GM12878 (cell line): ENCODE data around the gene KEL. TPM values are rescaled to one million over a fixed set of nuclear protein-coding genes. Genes with fewer than 3 reads are reported as not detected.

Source experiments
- ATAC-seq: fragments of 200-7000 bp; cut with Tn5 transposase; 3 replicates; pipeline ENCODE4 v1.9.1; 2020; ENCODE audit warnings: mild to moderate bottlenecking, moderate library complexity
- BruUV-seq: library from RNA; stranded (reverse); fragments of 400-500 nt; replicated peaks from 2 replicates; lab custom pipeline; 2021; lab: Mats Ljungman, UMichigan
- CTCF ChIA-PET: fragments of 300-600 bp; sonication (Branson Sonifier 250); formaldehyde crosslinking; extraction: SDS; loops from one replicate; lab custom pipeline; 2021; ENCODE audit warnings: inconsistent platforms; lab: Yijun Ruan, JAX
- POLR2A ChIA-PET: fragments of 350-600 bp; formaldehyde crosslinking; extraction: SDS; loops from one replicate; lab custom pipeline; 2021; ENCODE audit warnings: inconsistent platforms; lab: Charles Lee
- RAD21 ChIA-PET: fragments of 300-600 bp; sonication (Branson Sonifier 250); formaldehyde crosslinking; loops from one replicate; lab custom pipeline; 2023; ENCODE audit warnings: antibody characterized with exemption; ENCODE audit not compliant: unreplicated experiment; lab: Charles Lee
- SMC1A ChIA-PET: fragments of 300-600 bp; sonication (Branson Sonifier 250); formaldehyde crosslinking; loops from one replicate; lab custom pipeline; 2023; ENCODE audit not compliant: unreplicated experiment, uncharacterized antibody; lab: Charles Lee
- DNase-seq: peaks from one replicate; pipeline ENCODE4 v3.0.0-alpha.2; 2011; ENCODE audit warnings: low read depth, low spot score
- FAIRE-seq: peaks from 3 replicates; lab custom pipeline; 2011; peaks lifted over from hg19 to GRCh38; lab: Jason Lieb, UNC
- H2AFZ ChIP-seq: 2 replicates; pipeline ENCODE4 v1.6.0; 2011; ENCODE audit warnings: low read depth, low read length, control low read depth; ENCODE audit not compliant: control insufficient read depth
- H3K27ac ChIP-seq: 2 replicates; pipeline ENCODE4 v1.5.1; 2011; ENCODE audit warnings: control low read depth; ENCODE audit not compliant: control insufficient read depth, insufficient read depth
- H3K27me3 ChIP-seq, 2 experiments: replicated peaks in 1 of 2; 2 replicates each; pipeline versions ENCODE4 v1.6.0 to v1.6.1; 2011; ENCODE audit warnings: low read length in 1 of 2; ENCODE audit not compliant: control insufficient read depth in 2 of 2, insufficient read depth in 2 of 2
- H3K36me3 ChIP-seq, 2 experiments: 2 replicates each; pipeline ENCODE4 v1.5.1; 2011; ENCODE audit warnings: low read length in 1 of 2; ENCODE audit not compliant: control insufficient read depth in 2 of 2, insufficient read depth in 2 of 2
- H3K4me1 ChIP-seq: 2 replicates; pipeline ENCODE4 v1.6.1; 2011; ENCODE audit warnings: mild to moderate bottlenecking, low read length, moderate library complexity, mixed read lengths; ENCODE audit not compliant: control insufficient read depth, insufficient read depth
- H3K4me2 ChIP-seq: 2 replicates; pipeline ENCODE4 v1.6.0; 2011; ENCODE audit warnings: control low read depth; ENCODE audit not compliant: control insufficient read depth, insufficient read depth
- H3K4me3 ChIP-seq: fragments of 200-600 bp; sonication (generic); 2 replicates; pipeline ENCODE4 v1.5.1; 2016
- H3K79me2 ChIP-seq: 2 replicates; pipeline ENCODE4 v1.6.0; 2011; ENCODE audit warnings: low read length; ENCODE audit not compliant: control insufficient read depth, insufficient read depth
- H3K9ac ChIP-seq: 2 replicates; pipeline ENCODE4 v1.8.0; 2011; ENCODE audit warnings: low read length, control low read depth, mixed read lengths; ENCODE audit not compliant: control insufficient read depth, insufficient read depth
- H3K9me3 ChIP-seq: replicated peaks from 3 replicates; pipeline ENCODE4 v1.5.1; 2011; ENCODE audit warnings: mild to moderate bottlenecking, low read length; ENCODE audit not compliant: control insufficient read depth, insufficient read depth
- H4K20me1 ChIP-seq: 2 replicates; pipeline ENCODE4 v1.6.0; 2011; ENCODE audit not compliant: control insufficient read depth, insufficient read depth
- BCL3 ChIP-seq: IDR thresholded peaks from 2 replicates; pipeline ENCODE4 v1.6.1; 2011; ENCODE audit warnings: borderline replicate concordance, low read depth, mild to moderate bottlenecking, moderate library complexity, low read length; ENCODE audit not compliant: insufficient read depth, poor library complexity, severe bottlenecking
- FOXM1 ChIP-seq: IDR thresholded peaks from 2 replicates; pipeline ENCODE4 v1.6.1; 2012; ENCODE audit warnings: low read depth, mild to moderate bottlenecking, inconsistent platforms, low read length, moderate library complexity
- NBN ChIP-seq: fragments of 450-650 bp; IDR thresholded peaks from 2 replicates; pipeline ENCODE4 v1.6.1; 2016
- PAX5 ChIP-seq: IDR thresholded peaks from 2 replicates; pipeline ENCODE4 v1.6.1; 2011; ENCODE audit warnings: low read depth, low read length, borderline replicate concordance
- POLR2A ChIP-seq: IDR thresholded peaks from 2 replicates; pipeline ENCODE4 v1.6.1; 2011; ENCODE audit warnings: low read depth, mild to moderate bottlenecking, low read length
- RB1 ChIP-seq: fragments of 450-650 bp; formaldehyde crosslinking; IDR thresholded peaks from 2 replicates; pipeline ENCODE4 v1.6.1; 2017; ENCODE audit warnings: mild to moderate bottlenecking, borderline replicate concordance
- STAT3 ChIP-seq: IDR thresholded peaks from 2 replicates; pipeline ENCODE4 v1.6.1; 2011; ENCODE audit warnings: low read depth, low read length, improper control_type of control experiment
- WRNIP1 ChIP-seq: IDR thresholded peaks from 2 replicates; pipeline ENCODE4 v1.6.1; 2011; ENCODE audit warnings: low read depth, low read length, improper control_type of control experiment, borderline replicate concordance
- WGBS: methylation state at CpG from one replicate; pipeline ENCODE4 v1.1.6; 2016; ENCODE audit warnings: low lambda C conversion rate; ENCODE audit not compliant: insufficient replicate concordance, insufficient coverage; ENCODE audit errors: missing lambda C conversion rate; 5-methylcytosine and 5-hydroxymethylcytosine counted together
- in situ Hi-C: fragments of 300-500 bp; cut with MboI; formaldehyde crosslinking; loops from 9 replicates; pipeline ENCODE4 v1.14.3; 2018; ENCODE audit warnings: mixed read lengths
- intact Hi-C: fragments of 100-400 bp; cut with micrococcal nuclease; formaldehyde crosslinking; loops from one replicate; pipeline ENCODE4 v1.14.2; 2022; ENCODE audit not compliant: unreplicated experiment
- polyA plus RNA-seq, 11 experiments: library from polyadenylated mRNA; depleted of rRNA in 4 of 11; unstranded in 6 of 11; stranded (reverse) in 5 of 11; fragments of >200 nt; fragmentation: Nextera tagmentation in 4 of 11; fragmentation: Illumina TruSeq in 1 of 11; extraction: Ambion mirVana in 4 of 11; extraction: Trizol in 1 of 11; gene quantifications; 1 replicate in 1 of 11; 2 replicates in 10 of 11; pipeline versions ENCODE4 v1.2.1 to v1.2.3, GENCODE V29; 2011 to 2016; ENCODE audit warnings: inconsistent platforms in 2 of 11, missing spikeins in 2 of 11, low read depth in 1 of 11
- total RNA-seq, 4 experiments: library from RNA; depleted of rRNA in 3 of 4; stranded (reverse); fragments of >200 nt in 3 of 4; fragmentation: Illumina TruSeq in 1 of 4; extraction: Trizol in 1 of 4; gene quantifications; 2 replicates each; pipeline versions ENCODE4 v1.2.1 to v1.2.3, GENCODE V29; 2013 to 2021
- TF ChIP-seq, protein P1 (sequence below): IDR thresholded peaks from 2 replicates; pipeline ENCODE4 v1.6.1; 2012; ENCODE audit warnings: low read length, inconsistent platforms
- TF ChIP-seq, protein P2 (sequence below): fragments of 450-650 bp; IDR thresholded peaks from 2 replicates; pipeline ENCODE4 v1.6.1; 2016; ENCODE audit warnings: mild to moderate bottlenecking, moderate library complexity, borderline replicate concordance
- TF ChIP-seq, protein P3 (sequence below): IDR thresholded peaks from 2 replicates; pipeline ENCODE4 v1.6.1; 2011; ENCODE audit warnings: low read depth, low read length, improper control_type of control experiment, borderline replicate concordance

The KEL gene
- total and polyA plus RNA-seq, 10 of the 15 experiments (the other 5 are each of a cell fraction or from before 2014, with no cell fraction given) = 0.10 to 0.73 (median 0.23) TPM; not detected in 2

GRCh38 chr7:142997456-142997989, 35.4 kb upstream of the KEL start:
- BruUV-seq = no TSS peak
- in situ Hi-C loops = no loop called here
- 13% methylated on average over 4 of the region's 4 CpGs for WGBS

More at GRCh38 chr7:142997456-142997989, 35.4 kb upstream of the KEL start:
- FAIRE-seq (no peak), ATAC-seq (no peak), DNase-seq (no peak)
- H3K79me2 ChIP-seq = no peaks in the 10 kb centered on the region
- SMC1A ChIA-PET = interaction anchor here (1.0 to 1.8 kb wide), 2 partner anchors 10 to 217 kb away, joined by 4 read pairs; no protein-coding TSS in a partner anchor
- H3K27ac ChIP-seq = no peak overlapping the region
- H4K20me1 ChIP-seq = no peaks in the 10 kb centered on the region
- CTCF ChIA-PET = interaction anchor here (1.2 to 13.4 kb wide), 3 partner anchors 9 to 118 kb away, joined by 3 to 123 read pairs (median 19); no protein-coding TSS in a partner anchor
- POLR2A ChIA-PET = no interaction called here
- RAD21 ChIA-PET = no interaction called here
- H3K4me2 ChIP-seq = no peak overlapping the region
- H3K36me3 ChIP-seq = no peaks in the 10 kb centered on the region
- no peak overlapping the region for H3K9ac ChIP-seq
- H3K4me1 ChIP-seq = no peaks in the 10 kb centered on the region
- no peak overlapping the region for H3K4me3 ChIP-seq
- TF ChIP-seq FOXM1 (no peak), POLR2A (no peak), STAT3 (no peak), PAX5 (no peak), NBN (no peak), WRNIP1 (no peak), BCL3 (no peak), RB1 (no peak)
- TF ChIP-seq, protein P1, sequence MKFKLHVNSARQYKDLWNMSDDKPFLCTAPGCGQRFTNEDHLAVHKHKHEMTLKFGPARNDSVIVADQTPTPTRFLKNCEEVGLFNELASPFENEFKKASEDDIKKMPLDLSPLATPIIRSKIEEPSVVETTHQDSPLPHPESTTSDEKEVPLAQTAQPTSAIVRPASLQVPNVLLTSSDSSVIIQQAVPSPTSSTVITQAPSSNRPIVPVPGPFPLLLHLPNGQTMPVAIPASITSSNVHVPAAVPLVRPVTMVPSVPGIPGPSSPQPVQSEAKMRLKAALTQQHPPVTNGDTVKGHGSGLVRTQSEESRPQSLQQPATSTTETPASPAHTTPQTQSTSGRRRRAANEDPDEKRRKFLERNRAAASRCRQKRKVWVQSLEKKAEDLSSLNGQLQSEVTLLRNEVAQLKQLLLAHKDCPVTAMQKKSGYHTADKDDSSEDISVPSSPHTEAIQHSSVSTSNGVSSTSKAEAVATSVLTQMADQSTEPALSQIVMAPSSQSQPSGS = no peak
- TF ChIP-seq, protein P2, sequence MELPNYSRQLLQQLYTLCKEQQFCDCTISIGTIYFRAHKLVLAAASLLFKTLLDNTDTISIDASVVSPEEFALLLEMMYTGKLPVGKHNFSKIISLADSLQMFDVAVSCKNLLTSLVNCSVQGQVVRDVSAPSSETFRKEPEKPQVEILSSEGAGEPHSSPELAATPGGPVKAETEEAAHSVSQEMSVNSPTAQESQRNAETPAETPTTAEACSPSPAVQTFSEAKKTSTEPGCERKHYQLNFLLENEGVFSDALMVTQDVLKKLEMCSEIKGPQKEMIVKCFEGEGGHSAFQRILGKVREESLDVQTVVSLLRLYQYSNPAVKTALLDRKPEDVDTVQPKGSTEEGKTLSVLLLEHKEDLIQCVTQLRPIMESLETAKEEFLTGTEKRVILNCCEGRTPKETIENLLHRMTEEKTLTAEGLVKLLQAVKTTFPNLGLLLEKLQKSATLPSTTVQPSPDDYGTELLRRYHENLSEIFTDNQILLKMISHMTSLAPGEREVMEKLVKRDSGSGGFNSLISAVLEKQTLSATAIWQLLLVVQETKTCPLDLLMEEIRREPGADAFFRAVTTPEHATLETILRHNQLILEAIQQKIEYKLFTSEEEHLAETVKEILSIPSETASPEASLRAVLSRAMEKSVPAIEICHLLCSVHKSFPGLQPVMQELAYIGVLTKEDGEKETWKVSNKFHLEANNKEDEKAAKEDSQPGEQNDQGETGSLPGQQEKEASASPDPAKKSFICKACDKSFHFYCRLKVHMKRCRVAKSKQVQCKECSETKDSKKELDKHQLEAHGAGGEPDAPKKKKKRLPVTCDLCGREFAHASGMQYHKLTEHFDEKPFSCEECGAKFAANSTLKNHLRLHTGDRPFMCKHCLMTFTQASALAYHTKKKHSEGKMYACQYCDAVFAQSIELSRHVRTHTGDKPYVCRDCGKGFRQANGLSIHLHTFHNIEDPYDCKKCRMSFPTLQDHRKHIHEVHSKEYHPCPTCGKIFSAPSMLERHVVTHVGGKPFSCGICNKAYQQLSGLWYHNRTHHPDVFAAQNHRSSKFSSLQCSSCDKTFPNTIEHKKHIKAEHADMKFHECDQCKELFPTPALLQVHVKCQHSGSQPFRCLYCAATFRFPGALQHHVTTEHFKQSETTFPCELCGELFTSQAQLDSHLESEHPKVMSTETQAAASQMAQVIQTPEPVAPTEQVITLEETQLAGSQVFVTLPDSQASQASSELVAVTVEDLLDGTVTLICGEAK = no peak
- TF ChIP-seq, protein P3, sequence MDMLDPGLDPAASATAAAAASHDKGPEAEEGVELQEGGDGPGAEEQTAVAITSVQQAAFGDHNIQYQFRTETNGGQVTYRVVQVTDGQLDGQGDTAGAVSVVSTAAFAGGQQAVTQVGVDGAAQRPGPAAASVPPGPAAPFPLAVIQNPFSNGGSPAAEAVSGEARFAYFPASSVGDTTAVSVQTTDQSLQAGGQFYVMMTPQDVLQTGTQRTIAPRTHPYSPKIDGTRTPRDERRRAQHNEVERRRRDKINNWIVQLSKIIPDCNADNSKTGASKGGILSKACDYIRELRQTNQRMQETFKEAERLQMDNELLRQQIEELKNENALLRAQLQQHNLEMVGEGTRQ = no peak
- no peak overlapping the region for H2AFZ ChIP-seq
- H3K9me3 ChIP-seq = no peaks in the 10 kb centered on the region; the same call in 2 of the 3 replicates
- H3K27me3 ChIP-seq = no peaks in the 10 kb centered on the region
- intact Hi-C loops = no loop called here
